Karpas-422 (cell line): ENCODE results near the gene NAGS. TPM values are rescaled to one million over a fixed set of nuclear protein-coding genes. Genes with fewer than 3 reads are reported as not detected.
A peak's percentile ranks its signal among the peaks of the same experiment; 100 is the strongest.
"Not testable (repeated sequence)": the region's sequence is repeated elsewhere in the genome, so short reads cannot be mapped to it uniquely, and the experiment has no call there.

Experiments
- DNase-seq: peaks from one replicate; pipeline ENCODE4 v3.0.0-alpha.2; 2015
- H2AFZ ChIP-seq: fragments of 200-600 bp; sonication (generic); 2 replicates; pipeline ENCODE4 v1.6.1; 2014; ENCODE audit warnings: antibody characterized with exemption, low read length, mixed read lengths
- H3K27ac ChIP-seq: fragments of 200-600 bp; sonication (generic); 2 replicates; pipeline ENCODE4 v1.5.1; 2014; ENCODE audit warnings: mild to moderate bottlenecking, low read length, moderate library complexity
- H3K27me3 ChIP-seq: fragments of 200-600 bp; sonication (generic); 2 replicates; pipeline ENCODE4 v1.6.1; 2014; ENCODE audit warnings: low read length, mixed read lengths
- H3K36me3 ChIP-seq: fragments of 200-600 bp; sonication (generic); 2 replicates; pipeline ENCODE4 v1.6.1; 2014; ENCODE audit warnings: low read length, mixed read lengths; ENCODE audit not compliant: insufficient read depth
- H3K4me1 ChIP-seq: fragments of 200-600 bp; sonication (generic); 2 replicates; pipeline ENCODE4 v1.6.1; 2014; ENCODE audit warnings: mild to moderate bottlenecking, low read length, mixed read lengths
- H3K4me2 ChIP-seq: fragments of 200-600 bp; sonication (generic); 2 replicates; pipeline ENCODE4 v1.6.1; 2014; ENCODE audit warnings: low read length, low read depth, mild to moderate bottlenecking; ENCODE audit not compliant: poor library complexity, severe bottlenecking
- H3K4me3 ChIP-seq: fragments of 200-600 bp; sonication (generic); 2 replicates; pipeline ENCODE4 v1.5.1; 2014; ENCODE audit warnings: mild to moderate bottlenecking, antibody characterized with exemption, low read length, mixed read lengths
- H3K79me2 ChIP-seq: fragments of 200-600 bp; sonication (generic); 2 replicates; pipeline ENCODE4 v1.6.1; 2014; ENCODE audit warnings: mild to moderate bottlenecking, low read length, mixed read lengths
- H3K9ac ChIP-seq: fragments of 200-600 bp; sonication (generic); 2 replicates; pipeline ENCODE4 v1.6.0; 2014; ENCODE audit warnings: low read length
- H3K9me2 ChIP-seq: fragments of 200-600 bp; sonication (generic), shearing (Covaris generic); replicated peaks from 2 replicates; pipeline ENCODE4 v1.6.0; 2014; ENCODE audit warnings: mild to moderate bottlenecking, low read length, moderate library complexity; ENCODE audit not compliant: insufficient read depth
- H3K9me3 ChIP-seq: fragments of 300-700, 200-600 bp; sonication (generic); 2 replicates; pipeline ENCODE4 v1.6.1; 2014; ENCODE audit warnings: low read length, mixed read lengths
- H4K20me1 ChIP-seq: fragments of 200-600 bp; sonication (generic); 2 replicates; pipeline ENCODE4 v1.6.1; 2014; ENCODE audit warnings: mild to moderate bottlenecking, antibody characterized with exemption, low read length, low read depth; ENCODE audit not compliant: insufficient read depth
- total RNA-seq: library from RNA; depleted of rRNA; stranded (reverse); fragments of >200 nt; shearing (Covaris generic); gene quantifications from 2 replicates; pipeline ENCODE4 v1.2.3, GENCODE V29; 2014; ENCODE audit warnings: low replicate concordance; rRNA removed

Gene NAGS
- total RNA-seq = 2.4 and 4.3 TPM in 2 replicates

DNA sequence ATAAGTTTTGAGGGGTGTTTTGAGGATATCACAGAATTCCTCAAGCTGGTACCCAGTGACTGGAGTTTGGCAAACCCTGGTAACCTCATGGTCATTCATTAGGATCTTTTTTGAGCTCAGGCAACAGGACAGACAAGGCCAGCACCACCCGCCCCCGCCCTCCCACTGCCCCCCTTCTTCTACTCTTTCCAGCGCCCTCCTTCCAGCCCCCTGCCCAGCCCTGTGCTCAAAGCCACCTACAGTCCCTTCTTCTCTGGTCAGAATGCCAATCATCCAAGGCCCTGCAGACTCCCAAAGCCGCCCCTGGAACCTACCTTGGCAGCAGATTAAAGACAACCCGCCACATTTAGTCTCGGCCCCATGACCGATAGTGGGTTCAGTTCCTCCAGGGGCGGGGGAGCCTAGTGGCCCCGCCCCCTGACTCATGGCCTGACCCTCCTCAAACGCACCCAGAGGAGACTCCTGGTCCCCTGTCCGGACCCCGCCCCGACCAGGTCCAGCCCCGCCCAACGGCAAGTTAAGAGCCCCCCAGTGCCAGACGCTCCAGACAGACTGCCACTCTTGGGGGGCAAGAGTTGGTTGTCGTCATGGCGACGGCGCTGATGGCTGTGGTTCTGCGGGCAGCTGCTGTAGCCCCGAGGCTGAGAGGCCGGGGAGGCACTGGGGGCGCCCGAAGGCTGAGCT is at the start of gene NAGS:
Gene NAGS, plus strand, starts transcription at position 546 of the 684 bp plus-strand sequence. Its CDS starts 42 bp downstream, at position 588.
- no peaks in the 10 kb centered on the region for H3K9me2 ChIP-seq
- H3K9me3 ChIP-seq = no peaks in the 10 kb centered on the region
- no peak within 1 kb of the TSS for H3K27ac ChIP-seq
- peaks cover 26% of the 10 kb centered on the region for H3K4me1 ChIP-seq
- no peaks in the 10 kb centered on the region for H3K27me3 ChIP-seq
- no peak within 1 kb of the TSS for H3K4me3 ChIP-seq
- H3K79me2 ChIP-seq = no peaks in the 10 kb centered on the region
- DNase-seq = no peak
- no peaks in the 10 kb centered on the region for H4K20me1 ChIP-seq
- no peak within 1 kb of the TSS for H3K4me2 ChIP-seq
- H2AFZ ChIP-seq = no peak within 1 kb of the TSS
- H3K9ac ChIP-seq = no peak within 1 kb of the TSS
- H3K36me3 ChIP-seq = no peaks in the 10 kb centered on the region

GRCh38 chr17:43956222-43956621 is 48.2 kb upstream of the NAGS start:
- H3K4me1 ChIP-seq = no peaks in the 10 kb centered on the region
- H3K9me2 ChIP-seq = no peaks in the 10 kb centered on the region
- no peak overlapping the region for H3K27ac ChIP-seq
- no peaks in the 10 kb centered on the region for H4K20me1 ChIP-seq
- H3K4me3 ChIP-seq = no peak overlapping the region
- no peaks in the 10 kb centered on the region for H3K36me3 ChIP-seq
- H2AFZ ChIP-seq = no peak overlapping the region
- H3K9me3 ChIP-seq = no peaks in the 10 kb centered on the region
- H3K9ac ChIP-seq = no peak overlapping the region
- no peak overlapping the region for H3K4me2 ChIP-seq
- H3K27me3 ChIP-seq = no peaks in the 10 kb centered on the region
- DNase-seq = no peak
- H3K79me2 ChIP-seq = no peaks in the 10 kb centered on the region

GRCh38 chr17:43958748-43959352 is 45.6 kb upstream of the NAGS start:
- Histone ChIP-seq H3K9me2 (no peaks in the 10 kb centered on the region), H2AFZ (no peak overlapping the region), H3K27me3 (no peaks in the 10 kb centered on the region), H3K4me2 (no peak overlapping the region), H4K20me1 (no peaks in the 10 kb centered on the region), H3K9ac (no peak overlapping the region), H3K27ac (no peak overlapping the region), H3K9me3 (no peaks in the 10 kb centered on the region), H3K4me3 (no peak overlapping the region), H3K36me3 (no peaks in the 10 kb centered on the region), H3K4me1 (no peaks in the 10 kb centered on the region), H3K79me2 (no peaks in the 10 kb centered on the region)
- DNase-seq = no peak

- H3K36me3 ChIP-seq, H2AFZ ChIP-seq, H4K20me1 ChIP-seq, H3K4me3 ChIP-seq, H3K9me3 ChIP-seq, H3K79me2 ChIP-seq, H3K9ac ChIP-seq, H3K9me2 ChIP-seq, H3K27ac ChIP-seq, H3K27me3 ChIP-seq, H3K4me1 ChIP-seq, H3K4me2 ChIP-seq: not testable (repeated sequence)
- peak; percentile 54 for DNase-seq
These were observed 43.1 kb upstream of the NAGS start for GRCh38 chr17:43961292-43961691.

DNA sequence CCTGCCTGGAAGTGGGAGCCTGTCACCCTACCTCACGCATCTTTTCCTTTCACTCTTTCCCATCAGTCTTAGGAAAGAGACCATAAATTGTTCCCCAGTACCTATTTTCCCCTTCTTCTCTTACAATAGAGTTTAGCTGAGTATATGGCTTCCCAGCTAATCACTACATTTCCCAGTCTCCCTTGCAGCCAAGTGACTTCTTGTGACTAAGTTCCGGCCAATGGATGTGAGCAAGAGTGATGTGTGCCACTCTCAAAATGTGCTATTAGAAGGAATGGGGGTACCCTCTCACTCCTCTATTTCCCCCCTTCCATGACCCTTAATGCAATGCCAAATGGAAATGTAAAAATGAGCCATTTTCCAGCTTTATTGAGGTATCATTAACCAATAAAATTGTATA is 42.5 kb upstream of the NAGS start:
- Histone ChIP-seq H3K4me2 (no peak overlapping the region), H3K4me1 (no peaks in the 10 kb centered on the region), H3K36me3 (no peaks in the 10 kb centered on the region), H3K27me3 (no peaks in the 10 kb centered on the region), H4K20me1 (no peaks in the 10 kb centered on the region), H3K9ac (no peak overlapping the region), H2AFZ (no peak overlapping the region), H3K79me2 (no peaks in the 10 kb centered on the region), H3K27ac (no peak overlapping the region), H3K4me3 (no peak overlapping the region), H3K9me2 (no peaks in the 10 kb centered on the region), H3K9me3 (no peaks in the 10 kb centered on the region)
- DNase-seq = no peak

GRCh38 chr17:43962479-43962878 is 41.9 kb upstream of the NAGS start:
- no peak overlapping the region for H3K4me3 ChIP-seq
- H2AFZ ChIP-seq = no peak overlapping the region
- no peaks in the 10 kb centered on the region for H3K36me3 ChIP-seq
- H3K4me2 ChIP-seq = no peak overlapping the region
- no peaks in the 10 kb centered on the region for H3K9me3 ChIP-seq
- no peaks in the 10 kb centered on the region for H3K4me1 ChIP-seq
- H4K20me1 ChIP-seq = no peaks in the 10 kb centered on the region
- no peaks in the 10 kb centered on the region for H3K79me2 ChIP-seq
- no peaks in the 10 kb centered on the region for H3K27me3 ChIP-seq
- no peak for DNase-seq
- no peak overlapping the region for H3K27ac ChIP-seq
- no peaks in the 10 kb centered on the region for H3K9me2 ChIP-seq
- no peak overlapping the region for H3K9ac ChIP-seq

DNA sequence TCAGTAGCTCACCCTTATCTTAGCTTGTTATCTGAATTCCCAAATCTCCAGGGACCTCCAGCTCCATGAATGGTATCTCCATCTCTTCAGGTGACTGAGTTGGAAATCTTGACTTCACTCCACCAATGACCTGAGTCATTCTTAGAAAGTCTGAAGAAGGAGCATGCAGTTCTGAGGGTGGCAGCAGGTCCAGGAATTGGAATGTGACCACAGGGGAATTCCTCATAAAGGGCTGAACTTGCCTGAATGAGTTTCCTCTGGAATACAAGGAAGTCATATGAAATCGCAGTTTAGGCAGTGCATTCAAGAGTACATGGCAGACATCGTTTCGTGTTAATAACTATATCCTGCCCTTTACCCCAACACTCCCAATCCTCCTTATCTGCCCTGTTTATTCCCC is 38.1 kb upstream of the NAGS start:
- Histone ChIP-seq H3K36me3 (no peaks in the 10 kb centered on the region), H2AFZ (no peak overlapping the region), H4K20me1 (no peaks in the 10 kb centered on the region), H3K27ac (no peak overlapping the region), H3K4me1 (no peaks in the 10 kb centered on the region), H3K79me2 (no peaks in the 10 kb centered on the region), H3K9me3 (no peaks in the 10 kb centered on the region), H3K4me3 (no peak overlapping the region), H3K27me3 (no peaks in the 10 kb centered on the region), H3K9me2 (no peaks in the 10 kb centered on the region), H3K9ac (no peak overlapping the region), H3K4me2 (no peak overlapping the region)
- DNase-seq = no peak

DNA sequence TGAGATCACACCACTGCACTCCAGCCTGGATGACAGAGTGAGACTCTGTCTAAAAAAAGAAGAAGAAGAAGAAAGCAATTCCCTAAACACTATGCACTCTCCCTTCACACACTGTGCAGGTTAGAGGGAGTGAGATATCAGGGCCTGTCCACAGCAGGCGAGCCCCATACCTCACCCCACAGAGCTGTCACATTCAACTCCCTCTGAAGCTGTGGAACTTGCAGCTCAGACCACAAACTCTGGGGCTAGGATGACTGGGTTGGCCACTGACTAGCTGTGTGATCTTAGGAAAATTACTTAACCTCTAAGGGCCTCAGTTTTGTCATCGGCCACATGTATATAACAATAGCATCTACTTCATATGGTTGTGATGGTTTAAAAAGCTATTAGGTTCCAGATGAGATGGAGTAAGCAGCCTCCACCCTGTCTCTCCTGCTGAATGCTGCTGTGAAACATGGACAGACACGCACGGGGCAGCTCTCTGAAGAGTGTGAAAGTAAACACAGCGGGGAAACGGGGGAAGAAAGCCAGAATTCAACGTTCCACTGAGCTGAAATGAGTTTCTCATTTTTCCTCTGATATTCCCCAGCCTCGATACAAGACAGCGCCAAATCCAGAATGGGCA is 37.1 kb upstream of the NAGS start:
- no peak overlapping the region for H2AFZ ChIP-seq
- no peaks in the 10 kb centered on the region for H3K4me1 ChIP-seq
- H3K36me3 ChIP-seq = no peaks in the 10 kb centered on the region
- DNase-seq = no peak
- no peak overlapping the region for H3K4me2 ChIP-seq
- H3K9me2 ChIP-seq = no peaks in the 10 kb centered on the region
- no peaks in the 10 kb centered on the region for H3K9me3 ChIP-seq
- no peak overlapping the region for H3K9ac ChIP-seq
- H3K79me2 ChIP-seq = no peaks in the 10 kb centered on the region
- H3K4me3 ChIP-seq = no peak overlapping the region
- H3K27ac ChIP-seq = no peak overlapping the region
- H4K20me1 ChIP-seq = no peaks in the 10 kb centered on the region
- H3K27me3 ChIP-seq = no peaks in the 10 kb centered on the region
